Measurements from ENCODE around the gene KCNH2.

The KCNH2 gene

GRCh38 chr7:150949971-150950491, 28.1 kb downstream of the KCNH2 start:
- H3K4me3 ChIP-seq (ENCODE audit: low read depth, low read length) = no peak overlapping the region

GRCh38 chr7:150949564-150949963, 28.6 kb downstream of the KCNH2 start:
- H3K4me3 ChIP-seq (ENCODE audit: low read depth, low read length) = no peak overlapping the region

- H3K4me3 ChIP-seq (ENCODE audit: low read depth, low read length) = no peak overlapping the region
Observed at GRCh38 chr7:150948791-150949251, 29.3 kb downstream of the KCNH2 start.

- no peak overlapping the region for H3K4me3 ChIP-seq (ENCODE audit: low read depth, low read length)
Observed at GRCh38 chr7:150947761-150948651, 30.1 kb downstream of the KCNH2 start.

GRCh38 chr7:150947241-150947745, 30.8 kb downstream of the KCNH2 start:
- H3K4me3 ChIP-seq (ENCODE audit: low read depth, low read length) = no peak overlapping the region

- H3K4me3 ChIP-seq (ENCODE audit: low read depth, low read length) = no peak overlapping the region
Observed at GRCh38 chr7:150946421-150947240, 31.5 kb downstream of the KCNH2 start.

GRCh38 chr7:150945853-150946420, 32.2 kb downstream of the KCNH2 start:
- no peak overlapping the region for H3K4me3 ChIP-seq (ENCODE audit: low read depth, low read length)

GRCh38 chr7:150945171-150945852, 32.8 kb downstream of the KCNH2 start:
- no peak overlapping the region for H3K4me3 ChIP-seq (ENCODE audit: low read depth, low read length)

- H3K4me3 ChIP-seq (ENCODE audit: low read depth, low read length) = no peak overlapping the region
Observed at GRCh38 chr7:150944066-150945042, 33.8 kb downstream of the KCNH2 start.

- no peak overlapping the region for H3K4me3 ChIP-seq (ENCODE audit: low read depth, low read length)
Observed at GRCh38 chr7:150943453-150943814, 34.7 kb downstream of the KCNH2 start.

- H3K4me3 ChIP-seq (ENCODE audit: low read depth, low read length) = no peak overlapping the region
Observed at GRCh38 chr7:150942591-150943452, 35.3 kb downstream of the KCNH2 start.

- H3K4me3 ChIP-seq (ENCODE audit: low read depth, low read length) = no peak overlapping the region
Observed at GRCh38 chr7:150942001-150942590, 36.0 kb downstream of the KCNH2 start.

GRCh38 chr7:150941351-150942000, 36.6 kb downstream of the KCNH2 start:
- H3K4me3 ChIP-seq (ENCODE audit: low read depth, low read length) = no peak overlapping the region

- H3K4me3 ChIP-seq (ENCODE audit: low read depth, low read length) = no peak overlapping the region
Observed at GRCh38 chr7:150940431-150941102, 37.6 kb downstream of the KCNH2 start.

- H3K4me3 ChIP-seq (ENCODE audit: low read depth, low read length) = no peak overlapping the region
Observed at GRCh38 chr7:150939466-150939865, 38.7 kb downstream of the KCNH2 start.

GRCh38 chr7:150939052-150939451, 39.1 kb downstream of the KCNH2 start:
- no peak overlapping the region for H3K4me3 ChIP-seq (ENCODE audit: low read depth, low read length)

- no peak overlapping the region for H3K4me3 ChIP-seq (ENCODE audit: low read depth, low read length)
Observed at GRCh38 chr7:150938566-150938965, 39.6 kb downstream of the KCNH2 start.
